PC-9 (cell line): ENCODE data around the gene RPL29.

Source experiments
- CTCF ChIP-seq: fragments of 200-600 bp; sonication (generic); conservative IDR thresholded peaks from 2 replicates; pipeline ENCODE4 v1.6.1; 2017; ENCODE audit warnings: mixed run types, antibody characterized with exemption, mild to moderate bottlenecking, moderate library complexity
- EZH2 ChIP-seq: fragments of 200-600 bp; sonication (generic); IDR thresholded peaks from 2 replicates; pipeline ENCODE4 v1.8.0; 2017; ENCODE audit warnings: antibody characterized with exemption, low read depth

GRCh38 chr3:52024765-52025452, 29.2 kb upstream of the RPL29 start:
- TF ChIP-seq EZH2 (no peak), CTCF (no peak)
